GF-D8 (cell line): ENCODE data around the gene PTPRD.

Experiments
- DNase-seq: peaks from one replicate; lab custom pipeline; 2025; lab: John Stamatoyannopoulos, UW

The PTPRD gene

DNA sequence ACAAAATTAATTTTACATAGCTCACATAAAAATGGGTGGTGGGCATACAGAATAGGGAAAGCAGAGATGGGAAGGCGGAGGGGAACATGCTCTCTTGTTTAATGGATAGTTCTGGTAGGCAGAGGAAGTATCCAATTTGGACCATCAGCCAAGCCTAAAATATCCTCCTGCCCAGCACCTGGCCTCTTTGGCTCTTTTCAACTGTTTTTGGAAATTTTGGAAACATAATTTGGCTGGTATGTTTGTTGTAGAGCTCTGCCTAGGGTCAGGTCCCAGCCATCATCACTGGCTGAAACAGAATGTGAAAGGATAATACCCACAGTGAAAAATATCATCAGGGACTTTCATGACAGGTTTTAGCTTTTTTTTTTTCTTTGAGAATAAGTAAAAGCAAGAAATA is 2345.9 kb downstream of the PTPRD start:
- DNase-seq: no peak

DNA sequence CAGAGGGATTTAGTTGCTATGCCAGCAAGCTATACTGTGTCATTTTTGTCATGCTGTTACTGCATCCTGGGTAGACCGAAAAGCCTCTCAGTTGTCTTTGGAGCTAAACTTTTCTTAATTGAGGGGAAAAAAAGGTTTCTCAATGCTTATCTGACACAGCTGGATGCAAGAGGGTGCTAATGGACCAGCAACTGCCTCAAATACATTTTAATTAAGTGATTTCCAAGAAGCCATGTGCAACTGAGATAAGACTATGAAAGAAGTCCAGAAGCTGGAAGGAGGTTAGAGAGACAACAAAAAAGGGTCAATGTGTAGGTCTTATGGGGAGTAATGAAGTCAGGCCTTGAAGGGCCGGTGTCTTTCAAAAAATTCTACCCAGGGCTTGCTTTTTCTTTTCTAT is 2347.5 kb downstream of the PTPRD start:
- DNase-seq: no peak
